ENCODE data around the gene MS4A3. TPM values are rescaled to one million over a fixed set of nuclear protein-coding genes. Genes with fewer than 3 reads are reported as not detected.
"Not testable (repeated sequence)": the region's sequence is repeated elsewhere in the genome, so short reads cannot be mapped to it uniquely, and the experiment has no call there.

MS4A3 gene, protein sequence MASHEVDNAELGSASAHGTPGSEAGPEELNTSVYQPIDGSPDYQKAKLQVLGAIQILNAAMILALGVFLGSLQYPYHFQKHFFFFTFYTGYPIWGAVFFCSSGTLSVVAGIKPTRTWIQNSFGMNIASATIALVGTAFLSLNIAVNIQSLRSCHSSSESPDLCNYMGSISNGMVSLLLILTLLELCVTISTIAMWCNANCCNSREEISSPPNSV
- 1 to 10 TPM in 1 of 3 donors, under 1 TPM in 2; 0.56 to 1.6 (median 0.83) TPM for polyA plus RNA-seq (ENCODE audit: insufficient read length in 3 of 3)

- DNase-seq (ENCODE audit: low read depth in 3 of 3, low spot score in 2 of 3), result no peak
Measured at GRCh38 chr11:60056349-60056969, at the start of gene MS4A3. MS4A3 (plus strand) TSS chr11:60056665; CDS start chr11:60061161, 4,496 bp downstream.

- no peak for DNase-seq (ENCODE audit: low read depth in 3 of 3, low spot score in 2 of 3)
Measured at GRCh38 chr11:60016881-60017280, 39.6 kb upstream of the MS4A3 start, which contains the start of gene OOSP4B. OOSP4B (plus strand) TSS chr11:60017181.

DNA sequence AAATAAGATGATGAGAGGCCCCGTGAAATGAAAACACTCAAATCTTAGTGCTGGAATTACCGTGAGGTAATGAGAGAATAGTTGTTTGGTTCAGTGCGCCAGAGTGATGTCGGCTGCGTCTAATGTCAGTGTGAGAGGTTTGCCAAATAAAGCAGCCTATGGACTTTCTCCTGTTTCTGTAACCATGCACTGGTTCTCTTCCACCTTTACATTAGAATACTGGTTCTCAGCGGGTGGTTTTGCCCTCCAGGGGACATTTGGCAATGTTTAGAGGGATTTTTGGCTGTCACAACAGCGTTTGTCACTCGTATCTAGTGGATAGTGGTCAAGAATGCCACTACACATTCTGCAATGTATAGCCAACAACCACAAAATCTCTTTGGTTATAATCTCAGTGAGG, 38.4 kb upstream of the MS4A3 start:
- no peak for DNase-seq (ENCODE audit: low read depth in 3 of 3, low spot score in 2 of 3)

DNA sequence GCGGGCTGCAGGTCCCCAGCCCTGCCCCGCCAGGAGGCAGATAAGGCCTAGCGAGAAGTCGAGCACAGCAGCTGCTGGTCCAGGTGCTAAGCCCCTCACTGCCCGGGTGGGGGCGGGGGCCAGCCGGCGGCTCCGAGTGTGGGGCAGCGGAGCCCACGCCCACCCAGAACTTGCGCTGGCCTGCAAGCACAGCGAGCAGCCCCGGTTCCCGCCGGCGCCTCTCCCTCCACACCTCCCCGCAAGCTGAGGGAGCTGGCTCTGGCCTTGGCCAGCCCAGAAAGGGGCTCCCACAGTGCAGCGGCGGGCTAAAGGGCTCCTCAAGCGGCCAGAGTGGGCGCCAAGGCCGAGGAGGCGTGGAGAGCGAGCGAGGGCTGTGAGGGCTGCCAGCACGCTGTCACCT, 36.1 kb upstream of the MS4A3 start:
- not testable (repeated sequence) for DNase-seq (ENCODE audit: low read depth in 3 of 3, low spot score in 2 of 3)

DNA sequence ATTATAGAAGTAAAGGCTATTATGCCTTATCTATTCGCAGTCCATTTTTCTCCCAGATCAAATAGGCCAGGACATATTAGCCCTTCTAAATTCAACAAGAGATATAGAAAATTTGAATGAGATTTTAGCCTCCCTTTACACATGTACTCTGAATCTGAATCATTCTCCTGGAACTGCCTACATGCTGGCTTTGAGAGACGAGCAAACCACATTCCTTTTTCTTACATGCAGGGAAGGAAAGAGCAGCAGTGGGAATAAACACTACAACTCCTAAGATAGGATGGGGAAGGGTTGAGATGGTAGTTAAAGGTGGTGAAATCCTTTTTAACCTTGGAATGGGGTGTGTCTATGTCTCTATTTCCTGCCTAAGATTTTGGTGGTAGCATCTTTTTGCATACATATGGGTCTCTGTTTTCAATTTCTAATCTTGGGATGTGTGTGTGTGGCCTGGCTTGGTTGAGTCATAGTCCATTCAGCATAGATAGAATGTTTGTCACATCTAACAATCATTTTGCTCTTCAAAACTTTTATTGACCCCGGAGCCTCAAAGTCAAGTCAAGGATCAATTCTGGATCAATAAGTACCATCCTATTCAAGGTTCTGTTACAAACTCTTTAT, 27.3 kb upstream of the MS4A3 start:
- DNase-seq (ENCODE audit: low read depth in 3 of 3, low spot score in 2 of 3), result no peak

DNA sequence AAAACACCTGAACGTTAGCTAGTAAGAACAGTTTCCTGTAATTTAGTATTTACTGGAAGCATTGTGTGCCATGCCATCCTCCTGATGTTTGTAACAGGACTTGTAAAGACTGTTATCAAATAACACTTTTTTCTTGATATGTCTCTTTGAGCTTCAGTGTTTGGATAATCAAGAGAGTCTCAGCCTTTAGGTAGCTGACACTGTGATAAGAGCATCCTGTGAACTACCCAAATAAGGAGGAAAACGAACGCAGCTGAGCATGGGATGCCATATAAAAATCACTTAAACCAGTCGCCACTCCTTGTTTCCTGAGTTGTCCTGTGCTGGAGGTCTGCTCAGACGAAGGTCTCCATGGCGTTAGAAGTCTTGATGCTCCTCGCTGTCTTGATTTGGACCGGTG, 16.4 kb upstream of the MS4A3 start, which contains the start of gene OOSP2:
Gene OOSP2, plus strand, starts transcription at position 301 of the 400 bp plus-strand sequence. Its CDS starts 51 bp downstream, at position 352.
- no peak for DNase-seq (ENCODE audit: low read depth in 3 of 3, low spot score in 2 of 3)

DNA sequence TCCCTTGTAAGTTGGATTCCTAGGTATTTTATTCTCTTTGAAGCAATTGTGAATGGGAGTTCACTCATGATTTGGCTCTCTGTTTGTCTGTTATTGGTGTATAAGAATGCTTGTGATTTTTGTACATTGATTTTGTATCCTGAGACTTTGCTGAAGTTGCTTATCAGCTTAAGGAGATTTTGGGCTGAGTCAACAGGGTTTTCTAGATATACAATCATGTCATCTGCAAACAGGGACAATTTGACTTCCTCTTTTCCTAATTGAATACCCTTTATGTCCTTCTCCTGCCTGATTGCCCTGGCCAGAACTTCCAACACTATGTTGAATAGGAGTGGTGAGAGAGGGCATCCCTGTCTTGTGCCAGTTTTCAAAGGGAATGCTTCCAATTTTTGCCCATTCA, 6.0 kb upstream of the MS4A3 start:
- DNase-seq (ENCODE audit: low read depth in 3 of 3, low spot score in 2 of 3), result not testable (repeated sequence)

- DNase-seq (ENCODE audit: low read depth in 3 of 3, low spot score in 2 of 3), result not testable (repeated sequence)
Measured at GRCh38 chr11:60050839-60051238, 5.6 kb upstream of the MS4A3 start.

- no peak for DNase-seq (ENCODE audit: low read depth in 3 of 3, low spot score in 2 of 3)
Measured at GRCh38 chr11:60059052-60059451, 2.6 kb downstream of the MS4A3 start.

- no peak for DNase-seq (ENCODE audit: low read depth in 3 of 3, low spot score in 2 of 3)
Measured at GRCh38 chr11:60059521-60060240, 3.2 kb downstream of the MS4A3 start.

DNA sequence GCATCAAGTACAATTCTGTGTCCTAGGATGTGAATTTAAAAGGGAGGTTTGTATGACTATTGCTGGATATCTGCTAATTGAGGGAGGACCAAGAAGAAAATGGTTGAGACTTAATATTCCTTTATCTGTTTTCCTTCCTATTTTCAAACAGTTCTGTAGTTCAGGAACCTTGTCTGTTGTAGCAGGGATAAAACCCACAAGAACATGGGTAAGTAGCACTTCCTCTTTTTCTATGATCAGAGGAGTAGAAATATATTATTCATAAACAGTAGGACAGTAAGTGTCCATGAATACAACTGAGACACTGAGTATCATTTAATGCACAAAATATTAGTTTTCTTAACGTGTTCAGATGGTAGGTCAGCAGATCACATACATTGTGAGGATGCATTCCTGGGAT, 7.6 kb downstream of the MS4A3 start:
- DNase-seq (ENCODE audit: low read depth in 3 of 3, low spot score in 2 of 3), result no peak

GRCh38 chr11:60065801-60066200, 9.3 kb downstream of the MS4A3 start:
- no peak for DNase-seq (ENCODE audit: low read depth in 3 of 3, low spot score in 2 of 3)

DNA sequence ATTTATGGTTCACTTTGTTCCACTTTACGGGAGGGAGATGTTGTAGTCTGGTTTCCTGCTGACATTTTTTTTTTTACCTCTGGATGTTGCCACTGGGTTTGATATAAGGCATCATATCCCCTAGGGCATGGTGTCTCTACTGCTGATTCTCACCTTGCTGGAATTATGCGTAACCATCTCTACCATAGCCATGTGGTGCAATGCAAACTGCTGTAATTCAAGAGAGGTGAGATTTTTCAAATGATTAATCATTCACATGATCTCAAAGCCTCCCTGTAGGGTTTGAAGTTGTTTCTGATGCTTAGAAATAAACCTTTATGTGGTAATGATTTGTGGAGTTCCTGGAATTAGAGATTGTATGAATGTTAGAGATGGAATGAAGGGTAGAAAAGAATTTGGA, 13.0 kb downstream of the MS4A3 start:
- DNase-seq (ENCODE audit: low read depth in 3 of 3, low spot score in 2 of 3), result no peak

- DNase-seq (ENCODE audit: low read depth in 3 of 3, low spot score in 2 of 3), result not testable (repeated sequence)
Measured at GRCh38 chr11:60071644-60072043, 15.2 kb downstream of the MS4A3 start.

DNA sequence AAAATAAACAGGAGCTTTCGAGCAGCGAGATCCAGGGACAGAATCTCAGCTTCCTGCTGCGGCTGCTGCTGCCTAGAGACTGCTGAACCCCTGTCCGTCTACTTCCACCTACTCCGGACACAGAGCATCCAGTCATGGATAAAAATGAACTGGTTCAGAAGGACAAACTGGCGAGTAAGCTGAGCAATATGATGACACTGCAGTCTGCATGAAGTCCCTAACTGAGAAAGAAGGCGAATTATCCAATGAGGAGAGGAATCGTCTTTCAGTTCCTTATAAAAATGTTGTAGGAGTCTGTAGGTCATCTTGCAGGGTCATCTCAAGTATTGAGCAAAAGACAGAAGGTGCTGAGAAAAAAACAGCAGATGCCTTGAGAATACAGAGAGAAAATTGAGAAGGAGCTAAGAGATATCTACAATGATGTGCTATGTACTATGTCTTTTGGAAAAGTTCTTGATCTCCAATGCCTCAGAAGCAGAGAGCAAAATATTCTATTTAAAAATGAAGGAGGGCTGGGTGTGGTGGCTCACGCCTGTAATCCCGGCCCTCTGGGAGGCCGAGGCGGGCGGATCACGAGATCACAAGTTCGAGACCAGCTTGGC, 20.9 kb downstream of the MS4A3 start:
- no peak for DNase-seq (ENCODE audit: low read depth in 3 of 3, low spot score in 2 of 3)

DNA sequence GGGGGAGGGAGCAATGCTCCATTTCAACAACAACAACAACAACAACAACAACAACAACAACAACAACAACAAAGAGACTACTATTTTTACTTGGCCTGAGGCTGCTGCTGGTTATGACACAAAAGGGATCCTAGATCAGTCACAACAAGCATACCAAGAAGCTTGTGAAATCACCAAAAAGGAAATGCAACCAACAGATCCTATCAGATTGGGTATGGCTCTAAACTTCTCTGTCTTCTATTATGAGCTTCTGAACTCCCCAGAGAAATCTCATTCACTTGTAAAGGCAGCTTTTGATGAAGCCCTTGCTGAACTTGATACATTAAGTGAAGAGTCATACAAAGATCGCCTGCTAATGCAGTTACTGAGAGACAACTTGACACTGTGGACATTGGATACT, 21.5 kb downstream of the MS4A3 start:
- no peak for DNase-seq (ENCODE audit: low read depth in 3 of 3, low spot score in 2 of 3)

DNA sequence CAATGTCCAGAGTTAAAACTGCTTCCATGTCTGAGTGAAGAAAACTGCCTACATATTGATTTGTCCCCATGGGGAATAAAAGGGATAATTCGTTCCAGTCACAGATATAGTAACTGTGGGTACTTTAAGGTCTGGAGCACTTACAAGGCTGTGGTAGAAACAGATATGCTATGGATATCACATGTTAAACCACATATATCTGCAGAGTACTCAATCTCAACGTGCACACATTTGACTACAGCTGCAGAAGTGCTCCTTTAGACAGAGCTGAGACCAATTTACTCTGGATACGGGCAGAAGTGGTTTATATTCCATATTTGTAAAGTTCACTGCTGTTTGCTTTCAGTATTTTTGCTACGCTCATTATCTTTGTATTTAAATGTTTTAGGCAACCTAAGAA, 22.3 kb downstream of the MS4A3 start:
- DNase-seq (ENCODE audit: low read depth in 3 of 3, low spot score in 2 of 3), result no peak

- DNase-seq (ENCODE audit: low read depth in 3 of 3, low spot score in 2 of 3), result no peak
Measured at GRCh38 chr11:60080535-60080934, 24.1 kb downstream of the MS4A3 start.

- DNase-seq (ENCODE audit: low read depth in 3 of 3, low spot score in 2 of 3), result no peak
Measured at GRCh38 chr11:60084631-60085273, 28.3 kb downstream of the MS4A3 start.

DNA sequence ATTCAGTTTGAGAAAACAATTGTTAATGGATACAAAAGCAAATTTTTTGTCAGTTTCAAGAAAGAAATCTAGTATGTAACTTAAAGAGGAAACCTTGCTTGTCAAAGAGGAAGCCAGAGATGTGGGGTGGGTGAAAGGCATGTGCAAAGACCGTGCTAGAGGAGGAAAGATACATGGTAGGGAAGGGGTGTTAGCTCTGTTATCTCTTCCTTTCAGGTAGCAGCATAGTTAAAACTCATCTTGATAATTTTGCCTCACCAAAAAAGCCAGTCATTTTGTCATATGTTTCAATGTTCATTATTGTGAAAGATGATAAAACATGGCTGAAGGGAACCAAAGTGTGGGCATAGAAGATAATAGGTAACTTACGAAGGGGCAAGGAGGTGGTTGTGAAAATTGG, 29.4 kb downstream of the MS4A3 start:
- DNase-seq (ENCODE audit: low read depth in 3 of 3, low spot score in 2 of 3), result no peak

Measured in right renal cortex interstitium (tissue), 3 donors.